ENCODE measurements around the gene GPSM3. TPM values are rescaled to one million over a fixed set of nuclear protein-coding genes. Genes with fewer than 3 reads are reported as not detected.
"Not testable (repeated sequence)": the region's sequence is repeated elsewhere in the genome, so short reads cannot be mapped to it uniquely, and the experiment has no call there.

GPSM3 gene
- total and polyA plus RNA-seq, 2 donors: 2.2 to 12.8 TPM

GRCh38 chr6:32214126-32214525 is 21.7 kb upstream of the GPSM3 start:
- WGBS: 77% methylated on average over 3 of the region's 3 CpGs
- DNase-seq (ENCODE audit: extremely low spot score): no peak
- H3K27ac ChIP-seq (ENCODE audit: low read depth): no peak overlapping the region
- H3K36me3 ChIP-seq (ENCODE audit: insufficient read depth): no peaks in the 10 kb centered on the region
- no peak overlapping the region for H3K4me3 ChIP-seq (ENCODE audit: low read depth, low read length)
- H3K4me1 ChIP-seq (ENCODE audit: insufficient read depth): no peaks in the 10 kb centered on the region

- WGBS: 85% methylated on average over 6 of the region's 6 CpGs
- H3K4me1 ChIP-seq (ENCODE audit: insufficient read depth): no peaks in the 10 kb centered on the region
Observed at GRCh38 chr6:32213649-32214048, 21.2 kb upstream of the GPSM3 start.

GRCh38 chr6:32212076-32212760 is 19.8 kb upstream of the GPSM3 start:
- no peak for DNase-seq (ENCODE audit: extremely low spot score)
- 74% methylated on average over 12 of the region's 12 CpGs for WGBS

More at GRCh38 chr6:32213649-32214048, 21.2 kb upstream of the GPSM3 start:
- Histone ChIP-seq H3K4me3 (ENCODE audit: low read depth, low read length) (no peak overlapping the region), H3K36me3 (ENCODE audit: insufficient read depth) (no peaks in the 10 kb centered on the region), H3K27ac (ENCODE audit: low read depth) (no peak overlapping the region)
- DNase-seq (ENCODE audit: extremely low spot score): no peak

GRCh38 chr6:32211432-32211831 is 19.0 kb upstream of the GPSM3 start:
- not testable (repeated sequence) for H3K4me3 ChIP-seq (ENCODE audit: low read depth, low read length); H3K4me1 ChIP-seq (ENCODE audit: insufficient read depth); DNase-seq (ENCODE audit: extremely low spot score); H3K36me3 ChIP-seq (ENCODE audit: insufficient read depth); H3K27ac ChIP-seq (ENCODE audit: low read depth)
- WGBS: 85% methylated on average over 4 of the region's 4 CpGs

More at GRCh38 chr6:32212076-32212760, 19.8 kb upstream of the GPSM3 start:
- H3K4me3 ChIP-seq (ENCODE audit: low read depth, low read length): no peak overlapping the region
- H3K36me3 ChIP-seq (ENCODE audit: insufficient read depth): no peaks in the 10 kb centered on the region
- H3K27ac ChIP-seq (ENCODE audit: low read depth): no peak overlapping the region
- H3K4me1 ChIP-seq (ENCODE audit: insufficient read depth): no peaks in the 10 kb centered on the region

GRCh38 chr6:32210191-32210601 is 17.8 kb upstream of the GPSM3 start:
- 85% methylated on average over 5 of the region's 5 CpGs for WGBS
- no peak overlapping the region for H3K27ac ChIP-seq (ENCODE audit: low read depth)
- H3K4me3 ChIP-seq (ENCODE audit: low read depth, low read length): no peak overlapping the region
- DNase-seq (ENCODE audit: extremely low spot score): no peak
- H3K36me3 ChIP-seq (ENCODE audit: insufficient read depth): no peaks in the 10 kb centered on the region
- H3K4me1 ChIP-seq (ENCODE audit: insufficient read depth): no peaks in the 10 kb centered on the region

GRCh38 chr6:32208996-32209395 is 16.6 kb upstream of the GPSM3 start:
- WGBS: 83% methylated on average over 1 of the region's 1 CpG
- Histone ChIP-seq H3K4me3 (ENCODE audit: low read depth, low read length) (no peak overlapping the region), H3K4me1 (ENCODE audit: insufficient read depth) (no peaks in the 10 kb centered on the region), H3K36me3 (ENCODE audit: insufficient read depth) (no peaks in the 10 kb centered on the region), H3K27ac (ENCODE audit: low read depth) (no peak overlapping the region)
- DNase-seq (ENCODE audit: extremely low spot score): no peak

GRCh38 chr6:32204268-32204715 is 11.8 kb upstream of the GPSM3 start:
- no peak overlapping the region for H3K27ac ChIP-seq (ENCODE audit: low read depth)
- no peak overlapping the region for H3K4me3 ChIP-seq (ENCODE audit: low read depth, low read length)
- H3K36me3 ChIP-seq (ENCODE audit: insufficient read depth): no peaks in the 10 kb centered on the region
- H3K4me1 ChIP-seq (ENCODE audit: insufficient read depth): no peaks in the 10 kb centered on the region
- WGBS: 87% methylated on average over 3 of the region's 3 CpGs
- DNase-seq (ENCODE audit: extremely low spot score): no peak

GRCh38 chr6:32203426-32204267 is 11.2 kb upstream of the GPSM3 start:
- no peak overlapping the region for H3K27ac ChIP-seq (ENCODE audit: low read depth)
- WGBS: 78% methylated on average over 9 of the region's 9 CpGs
- no peaks in the 10 kb centered on the region for H3K36me3 ChIP-seq (ENCODE audit: insufficient read depth)
- no peaks in the 10 kb centered on the region for H3K4me1 ChIP-seq (ENCODE audit: insufficient read depth)
- no peak for DNase-seq (ENCODE audit: extremely low spot score)
- no peak overlapping the region for H3K4me3 ChIP-seq (ENCODE audit: low read depth, low read length)

- H3K27ac ChIP-seq (ENCODE audit: low read depth): no peak overlapping the region
- H3K4me3 ChIP-seq (ENCODE audit: low read depth, low read length): no peak overlapping the region
- no peak for DNase-seq (ENCODE audit: extremely low spot score)
- H3K36me3 ChIP-seq (ENCODE audit: insufficient read depth): no peaks in the 10 kb centered on the region
- H3K4me1 ChIP-seq (ENCODE audit: insufficient read depth): no peaks in the 10 kb centered on the region
- WGBS: 83% methylated on average over 9 of the region's 9 CpGs
Observed at GRCh38 chr6:32202186-32202585, 9.7 kb upstream of the GPSM3 start.

GRCh38 chr6:32200711-32201475 is 8.4 kb upstream of the GPSM3 start:
- Histone ChIP-seq H3K4me3 (ENCODE audit: low read depth, low read length) (no peak overlapping the region), H3K4me1 (ENCODE audit: insufficient read depth) (no peaks in the 10 kb centered on the region), H3K27ac (ENCODE audit: low read depth) (no peak overlapping the region), H3K36me3 (ENCODE audit: insufficient read depth) (no peaks in the 10 kb centered on the region)
- 89% methylated on average over 13 of the region's 13 CpGs for WGBS
- no peak for DNase-seq (ENCODE audit: extremely low spot score)

GRCh38 chr6:32198866-32199265 is 6.4 kb upstream of the GPSM3 start:
- Histone ChIP-seq H3K36me3 (ENCODE audit: insufficient read depth) (no peaks in the 10 kb centered on the region), H3K4me1 (ENCODE audit: insufficient read depth) (no peaks in the 10 kb centered on the region), H3K27ac (ENCODE audit: low read depth) (no peak overlapping the region), H3K4me3 (ENCODE audit: low read depth, low read length) (no peak overlapping the region)
- WGBS: 84% methylated on average over 17 of the region's 17 CpGs
- no peak for DNase-seq (ENCODE audit: extremely low spot score)

GRCh38 chr6:32198345-32198696 is 5.9 kb upstream of the GPSM3 start:
- WGBS: 75% methylated on average over 3 of the region's 3 CpGs
- no peaks in the 10 kb centered on the region for H3K4me1 ChIP-seq (ENCODE audit: insufficient read depth)
- H3K36me3 ChIP-seq (ENCODE audit: insufficient read depth): no peaks in the 10 kb centered on the region
- DNase-seq (ENCODE audit: extremely low spot score): no peak
- H3K4me3 ChIP-seq (ENCODE audit: low read depth, low read length): no peak overlapping the region
- no peak overlapping the region for H3K27ac ChIP-seq (ENCODE audit: low read depth)

GRCh38 chr6:32196682-32197616 is 4.5 kb upstream of the GPSM3 start:
- WGBS: 20% methylated on average over 28 of the region's 28 CpGs
- Histone ChIP-seq H3K36me3 (ENCODE audit: insufficient read depth) (no peaks in the 10 kb centered on the region), H3K4me3 (ENCODE audit: low read depth, low read length) (peak overlapping the region; percentile 41), H3K4me1 (ENCODE audit: insufficient read depth) (no peaks in the 10 kb centered on the region), H3K27ac (ENCODE audit: low read depth) (peak overlapping the region; percentile 97)
- DNase-seq (ENCODE audit: extremely low spot score): no peak

All from urinary bladder (tissue), 4 donors.